Parathyroid adenoma (tissue), 2 donors: ENCODE measurements around the gene KLK15.
"Not testable (repeated sequence)": the region's sequence is repeated elsewhere in the genome, so short reads cannot be mapped to it uniquely, and the experiment has no call there.

Experiments used
- H2AFZ ChIP-seq: fragments of 300-600 bp; sonication (generic); one replicate; pipeline ENCODE4 v1.7.0; 2017; ENCODE audit warnings: antibody characterized with exemption, mild to moderate bottlenecking
- H3K27ac ChIP-seq: fragments of 300-600 bp; sonication (generic); one replicate; pipeline ENCODE4 v1.7.0; 2017
- H3K27me3 ChIP-seq: fragments of 300-600 bp; sonication (generic); one replicate; pipeline ENCODE4 v1.7.0; 2017; ENCODE audit warnings: low read length; ENCODE audit not compliant: control insufficient read depth, insufficient read depth
- H3K36me3 ChIP-seq: fragments of 300-600 bp; sonication (generic); one replicate; pipeline ENCODE4 v1.7.0; 2017; ENCODE audit warnings: low read length; ENCODE audit not compliant: control insufficient read depth, insufficient read depth
- H3K4me1 ChIP-seq: fragments of 300-600 bp; sonication (generic); one replicate; pipeline ENCODE4 v1.7.0; 2017; ENCODE audit warnings: control low read depth
- H3K4me2 ChIP-seq: fragments of 300-600 bp; sonication (generic); one replicate; pipeline ENCODE4 v1.7.0; 2017; ENCODE audit warnings: low read length
- H3K4me3 ChIP-seq: fragments of 300-600 bp; sonication (generic); one replicate; pipeline ENCODE4 v1.7.0; 2017; ENCODE audit warnings: low read depth, low read length
- H3K79me2 ChIP-seq: fragments of 300-600 bp; sonication (generic); one replicate; pipeline ENCODE4 v1.7.0; 2017; ENCODE audit warnings: control low read depth
- H3K9ac ChIP-seq: fragments of 300-600 bp; sonication (generic); one replicate; pipeline ENCODE4 v1.7.0; 2017; ENCODE audit warnings: mild to moderate bottlenecking
- H3K9me3 ChIP-seq: fragments of 300-600 bp; sonication (generic); one replicate; pipeline ENCODE4 v1.7.0; 2017; ENCODE audit warnings: low read length; ENCODE audit not compliant: control insufficient read depth
- TF ChIP-seq, protein P1 (sequence below): fragments of 300-600 bp; sonication (generic); IDR thresholded peaks from one replicate; pipeline ENCODE4 v1.7.0; 2017; ENCODE audit warnings: antibody characterized with exemption, mild to moderate bottlenecking
- donor health status: primary hyperparathyroidism.

KLK15 gene

DNA sequence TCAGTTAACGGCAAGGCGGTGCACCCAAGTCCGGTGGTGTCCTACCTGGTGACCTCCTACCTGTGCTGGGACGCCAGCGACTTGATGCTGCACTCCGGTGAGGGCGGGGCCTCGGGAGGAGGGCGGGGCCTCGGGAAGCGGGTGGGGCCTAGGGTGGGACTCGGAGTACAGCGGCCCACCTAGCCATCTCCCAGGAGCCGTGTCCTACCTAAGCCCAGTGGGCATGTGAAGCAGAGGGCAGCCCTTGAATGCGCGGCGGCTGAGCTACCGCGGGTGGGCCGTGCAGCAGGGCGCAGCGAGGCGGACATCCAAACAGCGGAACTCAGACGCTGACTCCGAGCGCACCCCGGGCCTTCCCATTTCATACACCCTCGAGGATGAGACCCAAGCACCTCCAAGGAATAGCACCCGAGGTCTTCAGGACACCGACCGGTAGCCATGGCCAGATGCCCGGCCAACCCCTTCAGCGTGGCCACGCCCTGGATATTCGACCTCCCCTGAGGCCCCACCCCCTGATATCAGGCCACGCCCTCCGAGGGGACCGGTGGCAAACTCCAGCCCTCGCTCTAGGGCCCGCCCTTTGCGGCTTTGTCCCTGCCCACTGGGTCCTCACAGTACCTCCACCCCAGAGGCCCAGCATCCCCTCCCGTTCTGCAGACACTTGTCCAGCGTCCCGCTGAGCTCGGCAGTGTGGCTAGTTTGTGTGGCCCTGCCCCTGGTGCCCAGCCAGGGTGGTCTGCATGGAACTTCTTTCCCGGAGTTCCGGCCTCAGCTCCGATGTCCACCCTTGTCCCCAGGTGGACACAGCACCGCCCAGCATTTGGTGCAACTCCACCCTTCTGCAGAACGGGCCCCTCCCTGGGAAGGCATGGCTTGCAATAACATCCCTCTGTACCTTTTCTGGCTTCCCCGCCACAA, 15.2 kb downstream of the KLK15 start:
- H3K36me3 ChIP-seq = no peaks in the 10 kb centered on the region
- H2AFZ ChIP-seq = peak overlapping the region; percentile 58
- no peak overlapping the region for H3K9ac ChIP-seq
- no peak overlapping the region for H3K27ac ChIP-seq
- peaks cover 3% of the 10 kb centered on the region for H3K27me3 ChIP-seq
- H3K4me1 ChIP-seq = no peaks in the 10 kb centered on the region
- TF ChIP-seq, protein P1, sequence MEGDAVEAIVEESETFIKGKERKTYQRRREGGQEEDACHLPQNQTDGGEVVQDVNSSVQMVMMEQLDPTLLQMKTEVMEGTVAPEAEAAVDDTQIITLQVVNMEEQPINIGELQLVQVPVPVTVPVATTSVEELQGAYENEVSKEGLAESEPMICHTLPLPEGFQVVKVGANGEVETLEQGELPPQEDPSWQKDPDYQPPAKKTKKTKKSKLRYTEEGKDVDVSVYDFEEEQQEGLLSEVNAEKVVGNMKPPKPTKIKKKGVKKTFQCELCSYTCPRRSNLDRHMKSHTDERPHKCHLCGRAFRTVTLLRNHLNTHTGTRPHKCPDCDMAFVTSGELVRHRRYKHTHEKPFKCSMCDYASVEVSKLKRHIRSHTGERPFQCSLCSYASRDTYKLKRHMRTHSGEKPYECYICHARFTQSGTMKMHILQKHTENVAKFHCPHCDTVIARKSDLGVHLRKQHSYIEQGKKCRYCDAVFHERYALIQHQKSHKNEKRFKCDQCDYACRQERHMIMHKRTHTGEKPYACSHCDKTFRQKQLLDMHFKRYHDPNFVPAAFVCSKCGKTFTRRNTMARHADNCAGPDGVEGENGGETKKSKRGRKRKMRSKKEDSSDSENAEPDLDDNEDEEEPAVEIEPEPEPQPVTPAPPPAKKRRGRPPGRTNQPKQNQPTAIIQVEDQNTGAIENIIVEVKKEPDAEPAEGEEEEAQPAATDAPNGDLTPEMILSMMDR = no peak
- H3K4me2 ChIP-seq = peak overlapping the region; percentile 59
- H3K9me3 ChIP-seq = no peaks in the 10 kb centered on the region
- H3K4me3 ChIP-seq = peak overlapping the region; percentile 6
- no peaks in the 10 kb centered on the region for H3K79me2 ChIP-seq

DNA sequence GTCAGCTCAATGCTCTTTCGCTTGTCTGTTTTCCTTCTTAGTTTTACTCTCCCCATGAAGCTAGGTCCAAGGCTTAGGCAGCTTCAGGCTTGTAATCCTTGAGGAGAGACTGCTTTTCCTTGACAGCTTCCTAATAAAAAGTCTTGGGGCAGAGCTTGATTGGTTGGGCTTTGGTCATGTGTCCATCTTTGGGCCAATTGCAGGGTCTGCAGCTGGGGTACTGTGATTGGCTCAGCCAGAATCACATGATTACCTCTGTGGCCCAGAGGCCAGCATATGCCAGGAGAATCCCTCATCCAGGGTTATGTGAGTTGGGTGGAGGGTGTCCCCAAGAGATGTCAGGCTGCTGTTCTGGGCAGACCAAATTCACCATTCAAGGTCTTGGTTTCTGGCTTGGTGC, 17.9 kb downstream of the KLK15 start:
- H3K27ac ChIP-seq = no peak overlapping the region
- no peaks in the 10 kb centered on the region for H3K4me1 ChIP-seq
- H2AFZ ChIP-seq = no peak overlapping the region
- no peak overlapping the region for H3K9ac ChIP-seq
- no peaks in the 10 kb centered on the region for H3K27me3 ChIP-seq
- no peak overlapping the region for H3K4me2 ChIP-seq
- H3K36me3 ChIP-seq = no peaks in the 10 kb centered on the region
- TF ChIP-seq, protein P1 = no peak
- H3K9me3 ChIP-seq = no peaks in the 10 kb centered on the region
- H3K4me3 ChIP-seq = no peak overlapping the region
- no peaks in the 10 kb centered on the region for H3K79me2 ChIP-seq

DNA sequence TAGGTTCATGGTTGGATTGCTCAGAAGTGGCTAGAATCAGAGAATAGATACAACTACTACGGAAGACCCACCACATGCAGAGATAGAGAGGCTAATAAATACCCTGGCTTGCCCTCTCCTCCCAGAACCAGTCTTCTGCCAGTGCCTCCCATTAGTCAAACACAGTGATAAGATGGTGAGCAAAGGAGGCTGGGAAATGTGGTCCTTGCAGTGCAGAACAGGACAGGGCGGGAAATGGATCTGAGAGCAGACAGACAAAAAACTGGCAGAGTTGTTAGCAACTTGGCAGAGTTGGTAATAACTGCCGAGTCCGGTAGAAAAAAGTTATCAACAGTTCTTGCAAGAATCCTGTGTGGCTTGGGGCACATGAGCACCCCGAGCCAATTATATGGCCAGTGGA, 18.5 kb downstream of the KLK15 start:
- Histone ChIP-seq H3K9ac (no peak overlapping the region), H3K9me3 (no peaks in the 10 kb centered on the region), H3K4me1 (no peaks in the 10 kb centered on the region), H3K79me2 (no peaks in the 10 kb centered on the region), H3K4me2 (no peak overlapping the region), H3K27ac (no peak overlapping the region), H2AFZ (no peak overlapping the region), H3K36me3 (no peaks in the 10 kb centered on the region), H3K27me3 (no peaks in the 10 kb centered on the region), H3K4me3 (no peak overlapping the region)
- TF ChIP-seq, protein P1 = no peak

DNA sequence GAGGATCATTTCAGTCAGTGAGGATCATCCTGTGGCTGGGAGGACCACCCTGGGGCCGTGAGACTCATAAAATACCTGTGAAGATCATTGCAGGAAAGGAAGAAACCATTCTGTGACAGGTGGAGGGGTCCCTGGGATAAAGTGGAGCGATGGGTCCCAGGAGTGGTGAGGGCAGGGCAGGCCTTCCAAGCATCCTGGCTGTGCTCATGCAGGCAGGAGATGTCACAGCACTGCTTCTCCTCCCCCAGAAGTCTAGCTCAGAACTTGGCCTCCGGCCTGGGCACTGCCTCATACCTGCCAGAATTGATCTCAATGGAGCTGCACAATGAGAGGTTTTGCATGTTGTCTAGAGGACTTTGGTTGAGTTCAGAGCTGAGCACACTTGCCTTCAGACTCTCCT, 20.9 kb downstream of the KLK15 start:
- TF ChIP-seq, protein P1 = no peak

DNA sequence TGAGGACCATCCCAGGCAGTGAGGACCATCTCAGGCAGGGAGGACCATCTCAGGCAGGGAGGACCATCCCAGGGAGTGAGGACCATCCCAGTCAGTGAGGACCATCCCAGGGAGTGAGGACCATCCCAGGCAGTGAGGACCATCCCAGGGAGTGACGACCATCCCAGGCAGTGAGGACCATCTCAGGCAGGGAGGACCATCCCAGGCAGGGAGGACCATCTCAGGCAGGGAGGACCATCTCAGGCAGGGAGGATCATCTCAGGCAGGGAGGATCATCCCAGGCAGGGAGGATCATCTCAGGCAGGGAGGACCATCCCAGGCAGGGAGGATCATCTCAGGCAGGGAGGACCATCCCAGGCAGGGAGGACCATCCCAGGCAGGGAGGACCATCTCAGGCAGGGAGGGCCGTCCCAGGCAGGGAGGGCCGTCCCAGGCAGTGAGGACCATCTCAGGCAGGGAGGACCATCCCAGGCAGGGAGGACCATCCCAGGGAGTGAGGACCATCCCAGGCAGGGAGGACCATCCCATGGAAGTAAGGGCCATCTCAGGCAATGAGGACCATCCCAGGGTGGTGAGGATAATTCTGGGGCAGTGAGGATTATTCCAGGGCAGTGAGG, 21.6 kb downstream of the KLK15 start:
- not testable (repeated sequence) for H3K9ac ChIP-seq, H3K36me3 ChIP-seq, H3K9me3 ChIP-seq, H3K4me1 ChIP-seq, H3K27ac ChIP-seq, H3K79me2 ChIP-seq, H3K4me3 ChIP-seq, H2AFZ ChIP-seq, H3K4me2 ChIP-seq, H3K27me3 ChIP-seq

More for the DNA sequence above, 20.9 kb downstream of the KLK15 start:
- Histone ChIP-seq H2AFZ (no peak overlapping the region), H3K27ac (no peak overlapping the region), H3K79me2 (no peaks in the 10 kb centered on the region), H3K27me3 (no peaks in the 10 kb centered on the region), H3K4me2 (no peak overlapping the region), H3K9me3 (no peaks in the 10 kb centered on the region), H3K36me3 (no peaks in the 10 kb centered on the region), H3K4me1 (no peaks in the 10 kb centered on the region), H3K4me3 (no peak overlapping the region), H3K9ac (no peak overlapping the region)
